Activated naive CD8-positive, alpha-beta T cell treated with anti-CD3 and anti-CD28 coated beads, Interleukin-2, amount 50 U/mL, for 16 hours (primary cell): Measurements from ENCODE around the gene CLCN7.

ENCODE experiments used
- DNase-seq: peaks from one replicate; pipeline ENCODE4 v3.0.0-alpha.2; 2020; ENCODE audit warnings: low read depth, low spot score

CLCN7 gene, protein sequence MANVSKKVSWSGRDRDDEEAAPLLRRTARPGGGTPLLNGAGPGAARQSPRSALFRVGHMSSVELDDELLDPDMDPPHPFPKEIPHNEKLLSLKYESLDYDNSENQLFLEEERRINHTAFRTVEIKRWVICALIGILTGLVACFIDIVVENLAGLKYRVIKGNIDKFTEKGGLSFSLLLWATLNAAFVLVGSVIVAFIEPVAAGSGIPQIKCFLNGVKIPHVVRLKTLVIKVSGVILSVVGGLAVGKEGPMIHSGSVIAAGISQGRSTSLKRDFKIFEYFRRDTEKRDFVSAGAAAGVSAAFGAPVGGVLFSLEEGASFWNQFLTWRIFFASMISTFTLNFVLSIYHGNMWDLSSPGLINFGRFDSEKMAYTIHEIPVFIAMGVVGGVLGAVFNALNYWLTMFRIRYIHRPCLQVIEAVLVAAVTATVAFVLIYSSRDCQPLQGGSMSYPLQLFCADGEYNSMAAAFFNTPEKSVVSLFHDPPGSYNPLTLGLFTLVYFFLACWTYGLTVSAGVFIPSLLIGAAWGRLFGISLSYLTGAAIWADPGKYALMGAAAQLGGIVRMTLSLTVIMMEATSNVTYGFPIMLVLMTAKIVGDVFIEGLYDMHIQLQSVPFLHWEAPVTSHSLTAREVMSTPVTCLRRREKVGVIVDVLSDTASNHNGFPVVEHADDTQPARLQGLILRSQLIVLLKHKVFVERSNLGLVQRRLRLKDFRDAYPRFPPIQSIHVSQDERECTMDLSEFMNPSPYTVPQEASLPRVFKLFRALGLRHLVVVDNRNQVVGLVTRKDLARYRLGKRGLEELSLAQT

DNA sequence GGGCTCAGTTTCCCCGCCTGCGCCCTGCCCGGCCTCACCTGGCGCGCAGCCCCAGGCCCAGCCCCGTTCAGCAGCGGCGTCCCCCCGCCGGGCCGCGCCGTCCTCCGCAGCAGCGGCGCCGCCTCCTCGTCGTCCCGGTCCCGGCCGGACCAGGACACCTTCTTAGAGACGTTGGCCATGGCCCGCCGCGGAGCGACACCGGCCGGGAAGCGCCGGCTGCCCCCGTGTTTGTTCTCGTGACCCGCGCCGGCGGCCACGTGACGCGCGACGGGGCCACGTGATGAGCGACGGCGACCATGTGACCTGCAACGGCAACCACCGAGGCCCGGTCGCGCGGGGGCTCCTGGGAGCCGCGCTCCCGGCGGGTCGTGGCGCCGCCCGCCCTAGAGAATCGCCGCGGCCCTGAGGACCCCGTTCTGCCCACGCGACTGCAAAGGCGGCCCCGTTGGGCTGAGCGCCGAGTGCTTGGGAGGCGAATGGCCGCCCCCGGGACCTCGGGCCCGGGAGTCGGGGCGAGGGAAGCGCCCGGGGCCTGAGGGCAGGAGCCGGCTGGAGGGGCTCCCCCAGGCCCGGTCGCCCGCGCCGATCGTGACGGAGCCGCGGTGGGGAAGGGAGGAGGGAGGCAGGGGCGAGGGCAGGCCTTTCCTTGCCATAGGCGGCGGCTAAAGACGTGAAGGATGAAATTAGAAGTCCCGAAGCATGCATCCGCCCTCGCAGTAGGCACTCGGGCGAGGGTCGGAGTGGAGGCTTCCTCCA is at the start of gene CLCN7:
CLCN7 (minus strand) TSS at position 233 of the 756 bp plus-strand sequence; CDS start at position 179, 54 bp downstream.
- DNase-seq, result peak; percentile 73

GRCh38 chr16:1524366-1524765 is 49.5 kb upstream of the CLCN7 start:
- DNase-seq, result no peak

- no peak for DNase-seq
These were observed 48.9 kb upstream of the CLCN7 start for GRCh38 chr16:1523581-1524245.

DNA sequence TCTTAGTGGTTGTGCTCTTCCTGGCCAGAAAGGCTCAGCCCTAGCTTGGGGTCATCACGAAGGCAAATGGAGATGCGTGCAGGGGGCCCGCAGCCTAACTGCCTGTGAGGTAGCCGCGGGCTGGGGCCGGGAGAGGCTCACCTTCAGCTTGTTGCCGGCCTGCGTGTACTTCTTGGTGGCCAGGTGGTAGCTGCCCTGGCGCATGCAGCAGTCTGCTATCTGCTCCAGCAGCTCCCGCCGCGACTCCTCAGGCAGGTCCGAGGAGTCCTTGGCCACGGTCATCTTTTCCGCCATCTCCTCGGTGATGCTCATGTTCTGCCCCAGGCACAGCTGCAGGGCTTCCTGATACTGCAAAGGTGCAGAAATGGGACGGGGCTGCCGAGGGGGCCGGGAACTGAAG is 45.6 kb upstream of the CLCN7 start:
- no peak for DNase-seq

DNA sequence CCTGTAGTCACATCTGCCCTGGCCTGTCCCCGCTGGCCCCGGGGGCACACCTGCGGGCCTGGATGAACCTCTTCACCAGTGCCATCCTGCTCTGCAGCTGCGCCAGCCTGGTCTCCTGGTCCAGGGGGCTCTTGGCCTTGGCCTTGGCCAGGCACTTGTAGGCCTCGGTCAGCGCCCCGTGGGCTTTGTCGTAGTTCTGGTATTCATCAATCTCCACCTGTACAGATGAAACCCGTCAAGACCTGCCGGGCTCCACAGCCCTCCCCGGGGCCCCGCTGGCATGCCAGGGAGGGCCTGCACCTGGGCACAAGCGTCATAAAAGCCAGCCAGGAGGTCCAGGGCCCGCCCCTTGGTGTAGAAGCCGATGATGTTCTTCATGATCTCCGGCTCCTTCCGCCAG is 45.0 kb upstream of the CLCN7 start:
- no peak for DNase-seq

DNA sequence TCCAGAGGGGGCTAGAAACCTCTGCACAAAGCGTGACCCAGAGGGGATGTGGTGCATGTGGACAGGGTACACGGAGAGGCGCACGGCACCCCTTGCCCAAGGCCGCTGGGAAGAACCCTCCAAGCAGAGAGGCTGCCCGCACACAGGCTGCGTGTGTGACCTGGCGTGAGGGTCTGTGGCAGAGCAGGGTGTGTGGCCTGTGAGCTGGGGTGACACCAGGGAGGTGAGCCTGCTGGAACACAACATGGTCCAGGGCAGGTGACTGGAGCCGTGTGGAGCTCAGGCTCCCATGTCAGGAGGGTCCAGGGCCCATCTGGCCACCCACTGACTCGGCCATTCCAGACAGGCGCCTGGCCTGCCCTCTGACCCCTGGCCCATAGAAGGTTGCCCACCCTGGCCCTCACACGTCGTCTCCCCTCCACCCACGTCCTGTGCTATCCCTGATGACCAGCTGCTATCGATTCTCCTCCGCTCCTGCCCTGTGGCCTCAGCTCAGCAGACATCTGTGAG is 43.9 kb upstream of the CLCN7 start:
- DNase-seq, result no peak

DNA sequence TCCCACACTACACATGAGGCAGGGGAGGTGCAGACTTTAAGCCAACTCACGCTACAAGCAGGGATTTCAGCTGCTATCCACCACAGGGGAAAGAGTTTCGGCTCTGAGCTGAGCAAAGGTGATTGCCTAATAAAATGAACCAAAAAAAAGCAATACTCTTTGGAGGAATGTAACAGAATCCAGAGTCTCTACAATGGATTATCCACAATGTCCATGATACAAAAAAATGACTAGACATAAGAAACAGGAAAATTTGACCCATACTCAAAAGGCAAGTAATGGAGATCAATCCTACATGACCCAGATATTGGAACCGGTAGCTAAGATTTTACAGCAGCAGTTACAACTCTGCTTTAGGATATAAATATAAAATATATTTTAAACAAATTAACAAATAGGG is 39.7 kb upstream of the CLCN7 start:
- DNase-seq, result no peak

- DNase-seq, result no peak
These were observed 37.9 kb upstream of the CLCN7 start for GRCh38 chr16:1512774-1513173.

DNA sequence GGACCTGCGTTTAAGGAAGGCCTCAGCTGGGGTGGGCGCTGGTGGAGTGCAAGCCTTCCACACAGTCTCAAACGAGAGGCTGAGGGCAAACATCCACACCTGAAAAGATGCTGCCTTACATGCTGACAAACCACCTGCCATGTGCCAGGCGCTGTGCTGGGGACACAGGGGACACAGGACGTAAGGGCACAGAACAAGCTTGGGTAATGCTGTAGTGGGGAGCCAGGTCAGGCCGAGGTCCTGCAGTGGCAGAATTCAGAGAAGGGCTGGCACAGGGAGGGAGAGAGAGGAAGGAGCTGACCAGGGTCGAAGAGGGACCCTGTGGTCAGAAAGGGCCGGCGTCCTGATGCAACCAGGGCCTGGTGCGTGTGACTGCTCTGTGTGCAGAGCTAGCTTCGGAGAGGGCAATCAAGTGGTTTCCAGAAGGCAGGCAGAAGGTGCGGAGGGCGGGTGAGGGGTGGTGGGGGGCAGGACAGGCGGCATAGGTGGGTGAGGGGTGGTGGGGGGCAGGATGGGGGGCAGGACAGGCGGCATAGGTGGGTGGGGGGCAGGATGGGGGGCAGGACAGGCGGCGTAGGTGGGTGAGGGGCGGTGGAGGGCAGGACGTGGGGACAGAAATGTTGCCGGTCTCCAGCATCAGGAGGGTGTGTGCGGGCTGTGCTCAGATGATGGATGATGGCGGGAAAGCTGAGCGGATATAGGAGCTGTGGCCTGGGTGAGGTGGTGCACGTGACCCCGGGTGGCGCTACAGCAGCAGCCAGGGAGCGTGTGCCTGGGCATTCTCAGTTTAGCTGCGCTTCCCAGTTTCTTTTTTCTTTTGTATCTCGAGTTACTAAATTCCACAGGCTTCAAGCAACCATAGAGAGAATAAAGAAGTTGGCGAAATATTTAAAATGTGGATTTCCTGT is 37.1 kb upstream of the CLCN7 start:
- no peak for DNase-seq

DNA sequence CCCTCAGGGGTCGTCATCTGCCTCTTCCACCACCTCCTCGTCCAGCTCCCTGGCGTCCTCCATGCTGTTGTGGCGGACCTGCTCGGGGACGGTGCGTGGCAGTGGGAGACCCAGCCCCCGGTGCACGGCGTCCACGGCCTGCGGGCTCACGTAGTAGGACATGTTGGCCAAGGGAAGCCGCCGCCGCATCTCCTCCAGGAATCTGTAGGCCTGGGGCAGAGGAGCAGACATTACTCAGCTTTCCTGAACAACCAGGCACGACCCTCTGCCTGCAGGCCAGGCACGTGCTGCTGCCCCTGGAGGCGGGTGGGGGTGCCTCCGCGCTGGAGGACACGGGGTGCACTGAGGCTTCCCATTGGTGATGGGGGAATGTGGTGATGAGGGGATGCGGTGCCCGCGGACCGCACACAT is 36.1 kb upstream of the CLCN7 start:
- DNase-seq, result no peak

DNA sequence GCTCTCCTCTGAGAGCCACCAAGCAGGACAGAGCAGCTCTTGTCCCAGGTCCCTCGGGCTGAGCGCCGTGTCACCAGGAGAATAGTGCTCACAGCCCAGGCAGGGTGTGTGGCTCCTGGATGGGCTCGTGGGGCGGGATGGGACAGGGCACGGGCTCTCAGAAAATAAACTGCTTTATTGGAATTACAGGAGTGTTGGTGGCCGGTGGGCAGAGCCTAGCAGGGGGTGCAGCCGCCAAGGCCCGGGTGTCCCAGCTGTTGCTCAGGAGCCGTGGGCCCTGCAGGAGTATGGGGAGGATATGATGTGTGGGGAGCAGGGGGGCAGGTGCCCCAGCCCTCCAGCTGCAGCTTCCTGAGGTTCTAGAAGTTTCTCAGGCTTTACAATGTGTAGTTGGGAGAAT is 35.4 kb upstream of the CLCN7 start:
- no peak for DNase-seq

DNA sequence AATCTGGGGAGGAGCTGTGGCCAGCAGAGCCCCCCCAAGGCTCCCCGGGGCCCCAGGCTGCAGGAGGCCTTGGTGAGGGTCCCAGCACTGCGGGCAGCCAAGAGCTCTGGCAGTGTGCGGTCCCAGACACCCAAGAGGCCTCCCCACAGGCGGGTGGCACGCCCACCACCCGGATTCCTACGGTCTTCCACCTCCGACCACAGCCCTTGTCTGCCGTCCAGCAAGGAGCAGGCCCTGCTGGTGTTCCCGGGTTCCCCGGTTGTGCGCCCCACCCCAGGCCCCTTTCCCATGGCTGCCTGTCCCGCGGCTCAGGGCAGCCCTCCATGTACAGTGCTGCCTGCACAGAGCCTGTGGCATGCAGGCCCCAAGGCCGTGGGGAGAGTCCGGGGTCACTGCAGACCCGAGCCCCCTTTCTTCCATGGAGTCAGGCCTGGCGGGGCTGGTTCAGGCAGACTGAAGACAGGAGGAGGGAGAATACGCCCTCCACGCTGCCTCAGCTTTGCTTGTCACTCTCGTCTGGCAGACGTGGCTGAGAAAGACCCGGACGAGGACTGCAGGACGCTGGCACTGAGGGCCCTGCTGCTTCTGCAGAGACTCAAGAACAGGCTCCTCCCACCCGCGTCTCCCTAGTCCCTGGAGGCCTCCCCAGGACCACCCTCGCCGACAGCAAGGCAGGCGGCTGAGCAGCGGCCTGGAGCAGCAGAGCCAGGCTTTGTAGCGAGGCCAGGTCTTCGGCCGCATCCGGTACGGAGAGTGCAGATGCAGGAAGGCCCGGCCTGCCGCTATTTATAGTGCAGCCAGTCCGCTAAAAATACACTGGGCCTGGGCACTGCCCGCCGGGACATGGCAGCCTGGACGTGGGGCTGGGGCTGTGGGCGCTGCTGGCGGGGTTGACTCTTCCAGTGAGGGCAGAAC is 34.7 kb upstream of the CLCN7 start:
- no peak for DNase-seq

- no peak for DNase-seq
These were observed 33.8 kb upstream of the CLCN7 start for GRCh38 chr16:1508494-1509187.

DNA sequence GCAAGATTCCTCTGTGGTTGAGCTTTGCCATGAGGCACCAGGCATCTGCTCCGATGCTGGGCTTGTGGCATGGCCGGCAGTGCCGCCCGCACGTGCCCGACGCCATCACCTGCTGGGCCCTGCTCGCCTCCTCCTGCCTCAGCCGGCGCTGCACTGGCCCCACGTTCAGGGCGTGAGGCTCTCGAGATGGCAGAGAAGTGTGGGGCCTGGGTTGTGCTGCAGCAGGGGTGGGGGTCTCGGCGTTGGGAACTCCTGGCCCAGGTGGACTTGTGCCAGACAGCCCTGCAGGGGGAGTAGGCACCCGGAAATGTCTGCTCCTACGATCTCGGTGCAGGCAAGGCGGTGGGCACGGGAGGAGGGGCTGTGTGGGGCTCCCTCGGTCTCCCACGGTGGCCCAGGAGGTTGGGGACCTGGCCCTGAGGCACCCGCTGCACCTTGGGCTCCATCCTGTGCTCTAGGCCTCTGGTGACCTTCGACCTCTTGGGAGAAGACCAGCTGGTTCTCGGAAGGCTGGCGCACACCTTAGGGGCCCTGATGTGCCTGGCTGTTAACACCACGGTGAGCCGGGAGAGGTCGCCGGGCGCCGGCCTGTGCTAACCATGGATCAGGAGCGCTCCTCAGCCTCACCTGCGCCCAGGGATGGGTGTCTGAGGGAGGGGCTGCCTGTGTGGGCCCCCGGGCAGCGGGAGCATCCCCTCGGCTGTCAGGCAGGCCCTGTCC is 31.8 kb upstream of the CLCN7 start:
- no peak for DNase-seq

- DNase-seq, result no peak
These were observed 31.1 kb upstream of the CLCN7 start for GRCh38 chr16:1505912-1506311.

DNA sequence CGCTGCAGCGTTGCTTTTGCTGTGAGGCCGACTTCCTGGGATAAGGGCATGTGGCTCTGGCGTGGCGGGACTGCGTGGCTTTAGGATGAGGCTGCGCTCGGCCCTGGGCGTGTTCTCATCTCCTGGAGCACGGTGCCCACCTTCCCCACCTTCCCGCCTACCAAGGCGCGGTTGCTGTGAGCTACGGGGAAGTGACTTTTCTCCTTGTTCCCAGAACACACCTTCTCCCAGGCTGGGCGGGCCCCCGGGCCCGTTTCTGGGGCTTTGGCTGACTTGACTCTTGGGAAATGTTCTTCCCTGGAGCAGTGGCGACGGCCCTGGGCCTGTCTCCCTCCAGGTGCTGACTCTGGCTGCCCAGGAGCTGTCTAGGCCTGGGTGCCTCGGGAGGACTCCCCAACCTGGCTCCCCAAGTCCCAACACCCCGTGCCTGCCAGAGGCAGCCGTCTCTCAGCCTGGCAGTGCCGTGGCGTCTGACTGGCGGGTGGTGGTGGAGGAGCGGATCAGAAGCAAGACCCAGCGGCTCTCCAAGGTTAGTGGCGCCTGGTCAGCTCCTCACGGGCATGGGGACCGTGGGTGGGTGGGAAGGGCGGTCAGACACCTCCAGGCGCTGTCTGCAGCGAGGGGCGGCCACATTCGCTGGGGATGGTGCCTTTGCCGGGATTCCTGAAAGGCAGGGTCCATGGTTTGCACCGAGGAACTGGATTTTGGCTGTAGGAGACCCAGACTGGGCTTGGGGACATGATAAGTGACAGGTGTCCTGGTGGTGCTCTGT is 30.4 kb upstream of the CLCN7 start:
- no peak for DNase-seq
